HepG2 (cell line): ENCODE results near the gene SDR9C7. TPM values are rescaled to one million over a fixed set of nuclear protein-coding genes. Genes with fewer than 3 reads are reported as not detected.

Experiments
- ATAC-seq: fragments of 200-7000 bp; cut with Tn5 transposase; 3 replicates; pipeline ENCODE4 v1.9.1; 2020; ENCODE audit warnings: mild to moderate bottlenecking, moderate library complexity
- BruUV-seq: library from RNA; stranded (reverse); fragments of 400-500 nt; replicated peaks from 2 replicates; lab custom pipeline; 2021; lab: Mats Ljungman, UMichigan
- CTCF ChIA-PET: fragments of 300-600 bp; formaldehyde crosslinking; extraction: SDS; loops from one replicate; lab custom pipeline; 2021; ENCODE audit warnings: low total read pairs, inconsistent platforms, low intra/inter-chr PET ratio; lab: Yijun Ruan, JAX
- POLR2A ChIA-PET: fragments of 350-600 bp; sonication (Branson Sonifier 250); formaldehyde crosslinking; loops from one replicate; lab custom pipeline; 2020; ENCODE audit warnings: antibody characterized with exemption, inconsistent platforms; lab: Yijun Ruan, JAX
- DNase-seq: peaks from one replicate; pipeline ENCODE4 v3.0.0-alpha.2; 2015; ENCODE audit warnings: low spot score
- FAIRE-seq: peaks from 3 replicates; lab custom pipeline; 2011; peaks lifted over from hg19 to GRCh38; lab: Jason Lieb, UNC
- H2AFZ ChIP-seq: one replicate; pipeline ENCODE4 v1.6.1; 2011; ENCODE audit warnings: low read length, inconsistent platforms
- H3K27ac ChIP-seq: fragments of 300-600 bp; 3 replicates; pipeline ENCODE4 v1.8.0; 2011; ENCODE audit warnings: mixed run types, mild to moderate bottlenecking, mixed read lengths, low read length, inconsistent platforms; ENCODE audit not compliant: insufficient read depth; ENCODE audit errors: extremely low read length
- H3K27me3 ChIP-seq, 2 experiments: fragments of 200-600 bp in 1 of 2; 2 replicates in 1 of 2; 3 replicates in 1 of 2; pipeline versions ENCODE4 v1.6.0 to v1.8.0; 2011; ENCODE audit warnings: low read length in 2 of 2, mild to moderate bottlenecking in 2 of 2, moderate library complexity in 2 of 2, inconsistent platforms in 1 of 2; ENCODE audit not compliant: insufficient read depth in 2 of 2, control insufficient read depth in 1 of 2
- H3K36me3 ChIP-seq, 2 experiments: fragments of 200-600 bp in 1 of 2; replicated peaks in 1 of 2; 2 replicates in 1 of 2; 3 replicates in 1 of 2; pipeline versions ENCODE4 v1.5.1 to v1.8.0; 2011; ENCODE audit warnings: low read length in 2 of 2, inconsistent platforms in 1 of 2; ENCODE audit not compliant: insufficient read depth in 2 of 2, control insufficient read depth in 1 of 2
- H3K4me1 ChIP-seq: 2 replicates; pipeline ENCODE4 v1.5.1; 2012; ENCODE audit warnings: low read length, inconsistent platforms; ENCODE audit not compliant: insufficient read depth
- H3K4me2 ChIP-seq: 2 replicates; pipeline ENCODE4 v1.6.0; 2011; ENCODE audit warnings: low read depth, low read length, inconsistent platforms
- H3K4me3 ChIP-seq, 3 experiments: fragments of 200-600 bp in 1 of 3; sonication (generic), shearing (Covaris generic) in 1 of 3; replicated peaks in 1 of 3; 2 replicates each; pipeline ENCODE4 v1.5.1; 2011 to 2016; ENCODE audit warnings: low read length in 3 of 3, inconsistent platforms in 2 of 3, low read depth in 2 of 3, mild to moderate bottlenecking in 2 of 3, control low read depth in 1 of 3, mixed read lengths in 1 of 3; ENCODE audit not compliant: insufficient read depth in 1 of 3
- H3K79me2 ChIP-seq: one replicate; pipeline ENCODE4 v1.6.1; 2011; ENCODE audit warnings: low read length, inconsistent platforms; ENCODE audit not compliant: insufficient read depth
- H3K9ac ChIP-seq: 2 replicates; pipeline ENCODE4 v1.6.0; 2011; ENCODE audit warnings: mild to moderate bottlenecking, low read depth, low read length, inconsistent platforms; ENCODE audit not compliant: insufficient read depth
- H3K9me3 ChIP-seq: 2 replicates; pipeline ENCODE4 v1.5.1; 2012; ENCODE audit warnings: mild to moderate bottlenecking, low read length
- H4K20me1 ChIP-seq: 2 replicates; pipeline ENCODE4 v1.6.0; 2011; ENCODE audit warnings: inconsistent platforms, mild to moderate bottlenecking, low read length, moderate library complexity; ENCODE audit not compliant: insufficient read depth
- CAMTA2 ChIP-seq: sonication (generic); formaldehyde crosslinking; IDR thresholded peaks from 2 replicates; pipeline ENCODE4 v1.4.0; 2020; ENCODE audit warnings: mild to moderate bottlenecking, missing genetic modification reagents, borderline replicate concordance
- FOSL2 ChIP-seq: sonication (generic); formaldehyde crosslinking; IDR thresholded peaks from 2 replicates; pipeline ENCODE4 v1.4.0; 2020; ENCODE audit warnings: missing genetic modification reagents
- HNF4A ChIP-seq: sonication (generic); formaldehyde crosslinking; IDR thresholded peaks from 2 replicates; pipeline ENCODE4 v1.4.0; 2020; ENCODE audit warnings: missing genetic modification reagents
- HOXA7 ChIP-seq: sonication (generic); formaldehyde crosslinking; IDR thresholded peaks from 2 replicates; pipeline ENCODE4 v1.8.1; 2022; ENCODE audit warnings: mild to moderate bottlenecking, missing genetic modification reagents, moderate library complexity
- HOXA9 ChIP-seq: sonication (generic); formaldehyde crosslinking; IDR thresholded peaks from 2 replicates; pipeline ENCODE4 v1.8.1; 2022; ENCODE audit warnings: missing genetic modification reagents, mild to moderate bottlenecking, moderate library complexity, borderline replicate concordance
- ISL2 ChIP-seq: sonication (generic); formaldehyde crosslinking; IDR thresholded peaks from 2 replicates; pipeline ENCODE4 v1.5.0; 2020; ENCODE audit warnings: missing genetic modification reagents
- NCOR1 ChIP-seq: fragments of 200-600 bp; sonication (generic); IDR thresholded peaks from 2 replicates; pipeline ENCODE4 v1.7.0; 2017; ENCODE audit warnings: antibody characterized with exemption, low read length, borderline replicate concordance
- RELA ChIP-seq: sonication (generic); formaldehyde crosslinking; IDR thresholded peaks from 2 replicates; pipeline ENCODE4 v1.4.0; 2020; ENCODE audit warnings: missing genetic modification reagents
- WGBS: methylation state at CpG from one replicate; pipeline ENCODE4 v1.1.6; 2017; ENCODE audit warnings: low lambda C conversion rate; 5-methylcytosine and 5-hydroxymethylcytosine counted together
- in situ Hi-C: cut with HindIII; loops from 2 replicates; pipeline ENCODE4 v1.10.0; 2017; ENCODE audit warnings: low pct_unique_long_range_greater_than_20kb; ENCODE audit not compliant: extremely low pct_ligation_motif_present
- intact Hi-C: fragments of 100-400 bp; cut with micrococcal nuclease; formaldehyde crosslinking; loops from one replicate; pipeline ENCODE4 v1.10.0; 2022; ENCODE audit not compliant: unreplicated experiment
- polyA plus RNA-seq, 8 experiments: library from polyadenylated mRNA; depleted of rRNA in 3 of 8; stranded (reverse) in 7 of 8; unstranded in 1 of 8; fragments of >200 nt; fragmentation: Illumina TruSeq in 4 of 8; extraction: Trizol in 4 of 8; gene quantifications; 2 replicates each; pipeline versions ENCODE4 v1.2.1 to v1.2.3, GENCODE V29; 2011 to 2016; ENCODE audit warnings: low read depth in 4 of 8, missing spikeins in 1 of 8, mixed read lengths in 1 of 8; ENCODE audit not compliant: insufficient read depth in 1 of 8
- total RNA-seq, 5 experiments: library from RNA; depleted of rRNA; stranded (reverse); fragments of >200 nt; fragmentation: Illumina TruSeq; extraction: Trizol; gene quantifications; 2 replicates each; pipeline ENCODE4 v1.2.3, GENCODE V29; 2016; ENCODE audit warnings: low read depth in 1 of 5
- TF ChIP-seq, protein P1 (sequence below): sonication (generic); formaldehyde crosslinking; IDR thresholded peaks from 2 replicates; pipeline ENCODE4 v1.4.0; 2020; ENCODE audit warnings: missing genetic modification reagents
- TF ChIP-seq, protein P2 (sequence below): sonication (generic); formaldehyde crosslinking; IDR thresholded peaks from 2 replicates; pipeline ENCODE4 v1.4.0; 2020; ENCODE audit warnings: missing genetic modification reagents
- TF ChIP-seq, protein P3 (sequence below): sonication (generic); formaldehyde crosslinking; IDR thresholded peaks from 2 replicates; pipeline ENCODE4 v1.5.1; 2020; ENCODE audit warnings: mild to moderate bottlenecking, missing genetic modification reagents, borderline replicate concordance

Gene SDR9C7
- total and polyA plus RNA-seq, 2 of the 13 experiments (the other 11 are each of a cell fraction or from before 2014, with no cell fraction given), result 0.04 TPM; not detected in 1

DNA sequence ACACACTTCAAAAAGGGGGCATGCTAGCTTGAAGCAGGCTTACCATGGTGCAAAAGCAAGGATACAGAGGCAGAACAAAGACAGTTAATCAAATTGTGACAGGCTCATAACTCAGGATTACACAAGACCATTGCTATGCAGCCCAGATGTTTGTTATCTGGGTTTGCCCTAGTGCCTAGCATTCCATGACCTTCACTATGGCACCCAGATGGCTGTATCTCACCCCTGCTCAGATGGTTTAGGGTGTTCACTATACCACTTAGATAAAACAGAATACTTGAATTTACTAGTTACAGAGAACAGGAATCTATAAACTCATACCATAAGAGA is 56.2 kb downstream of the SDR9C7 start (continued):
- TF ChIP-seq, protein P1, sequence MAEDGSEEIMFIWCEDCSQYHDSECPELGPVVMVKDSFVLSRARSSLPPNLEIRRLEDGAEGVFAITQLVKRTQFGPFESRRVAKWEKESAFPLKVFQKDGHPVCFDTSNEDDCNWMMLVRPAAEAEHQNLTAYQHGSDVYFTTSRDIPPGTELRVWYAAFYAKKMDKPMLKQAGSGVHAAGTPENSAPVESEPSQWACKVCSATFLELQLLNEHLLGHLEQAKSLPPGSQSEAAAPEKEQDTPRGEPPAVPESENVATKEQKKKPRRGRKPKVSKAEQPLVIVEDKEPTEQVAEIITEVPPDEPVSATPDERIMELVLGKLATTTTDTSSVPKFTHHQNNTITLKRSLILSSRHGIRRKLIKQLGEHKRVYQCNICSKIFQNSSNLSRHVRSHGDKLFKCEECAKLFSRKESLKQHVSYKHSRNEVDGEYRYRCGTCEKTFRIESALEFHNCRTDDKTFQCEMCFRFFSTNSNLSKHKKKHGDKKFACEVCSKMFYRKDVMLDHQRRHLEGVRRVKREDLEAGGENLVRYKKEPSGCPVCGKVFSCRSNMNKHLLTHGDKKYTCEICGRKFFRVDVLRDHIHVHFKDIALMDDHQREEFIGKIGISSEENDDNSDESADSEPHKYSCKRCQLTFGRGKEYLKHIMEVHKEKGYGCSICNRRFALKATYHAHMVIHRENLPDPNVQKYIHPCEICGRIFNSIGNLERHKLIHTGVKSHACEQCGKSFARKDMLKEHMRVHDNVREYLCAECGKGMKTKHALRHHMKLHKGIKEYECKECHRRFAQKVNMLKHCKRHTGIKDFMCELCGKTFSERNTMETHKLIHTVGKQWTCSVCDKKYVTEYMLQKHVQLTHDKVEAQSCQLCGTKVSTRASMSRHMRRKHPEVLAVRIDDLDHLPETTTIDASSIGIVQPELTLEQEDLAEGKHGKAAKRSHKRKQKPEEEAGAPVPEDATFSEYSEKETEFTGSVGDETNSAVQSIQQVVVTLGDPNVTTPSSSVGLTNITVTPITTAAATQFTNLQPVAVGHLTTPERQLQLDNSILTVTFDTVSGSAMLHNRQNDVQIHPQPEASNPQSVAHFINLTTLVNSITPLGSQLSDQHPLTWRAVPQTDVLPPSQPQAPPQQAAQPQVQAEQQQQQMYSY, result no peak
- TF ChIP-seq HOXA9 (CRISPR knock-in tag) (peak; percentile 92; the same call in 1 of the 2 replicates), FOSL2 (peak; percentile 61), CAMTA2 (CRISPR knock-in tag) (no peak), RELA (no peak)
- TF ChIP-seq, protein P2, sequence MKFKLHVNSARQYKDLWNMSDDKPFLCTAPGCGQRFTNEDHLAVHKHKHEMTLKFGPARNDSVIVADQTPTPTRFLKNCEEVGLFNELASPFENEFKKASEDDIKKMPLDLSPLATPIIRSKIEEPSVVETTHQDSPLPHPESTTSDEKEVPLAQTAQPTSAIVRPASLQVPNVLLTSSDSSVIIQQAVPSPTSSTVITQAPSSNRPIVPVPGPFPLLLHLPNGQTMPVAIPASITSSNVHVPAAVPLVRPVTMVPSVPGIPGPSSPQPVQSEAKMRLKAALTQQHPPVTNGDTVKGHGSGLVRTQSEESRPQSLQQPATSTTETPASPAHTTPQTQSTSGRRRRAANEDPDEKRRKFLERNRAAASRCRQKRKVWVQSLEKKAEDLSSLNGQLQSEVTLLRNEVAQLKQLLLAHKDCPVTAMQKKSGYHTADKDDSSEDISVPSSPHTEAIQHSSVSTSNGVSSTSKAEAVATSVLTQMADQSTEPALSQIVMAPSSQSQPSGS (CRISPR knock-in tag), result peak; percentile 45; the same call in 1 of the 2 replicates

DNA sequence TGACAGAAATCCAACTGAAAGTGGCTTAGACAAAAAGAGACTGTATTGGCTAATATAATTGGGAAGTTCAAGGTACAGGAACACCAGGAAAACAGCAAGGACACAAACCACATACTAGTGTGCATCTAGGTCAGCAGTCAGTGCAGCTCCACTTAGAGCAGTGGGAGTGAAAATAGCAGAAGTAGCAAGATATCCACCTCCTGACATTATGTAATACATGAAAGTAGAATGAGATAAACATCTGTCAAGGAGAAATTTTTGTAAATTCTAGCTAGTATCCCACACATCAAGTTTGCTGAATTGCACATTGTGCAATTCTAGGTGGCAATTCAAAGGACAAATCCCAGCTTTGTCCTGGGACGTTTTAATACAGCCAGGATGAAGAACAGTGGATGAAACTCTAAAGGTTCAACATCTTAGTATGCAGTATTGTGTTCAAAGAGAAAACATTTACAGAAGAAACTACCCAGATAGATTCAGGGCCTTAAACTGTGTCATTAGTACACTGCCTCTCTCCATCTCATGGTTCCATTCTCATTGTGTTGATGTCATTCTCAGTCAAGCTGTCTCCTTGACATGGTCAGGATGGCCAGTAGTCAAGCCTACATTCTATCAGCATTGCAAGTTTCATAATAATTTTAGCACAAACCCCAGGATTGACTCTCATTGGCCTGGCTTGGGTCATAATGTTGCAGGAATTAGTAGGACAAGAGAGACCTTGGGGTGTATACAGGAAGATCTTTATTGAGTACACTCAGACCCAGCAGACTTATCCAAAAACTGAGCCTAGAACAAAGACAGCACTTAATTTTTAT is 56.8 kb downstream of the SDR9C7 start:
- 0% methylated on average over 1 of the region's 1 CpG for WGBS
- DNase-seq (peak; percentile 77), ATAC-seq (peak; percentile 88), FAIRE-seq (peak; percentile 66)
- Histone ChIP-seq H2AFZ (no peak overlapping the region), H3K4me2 (peak overlapping the region; percentile 41), H3K36me3 (no peaks in the 10 kb centered on the region), H3K4me1 (peaks cover 33% of the 10 kb centered on the region), H4K20me1 (no peaks in the 10 kb centered on the region), H3K4me3 (no peak overlapping the region), H3K27me3 (no peaks in the 10 kb centered on the region), H3K9ac (no peak overlapping the region), H3K79me2 (no peaks in the 10 kb centered on the region), H3K9me3 (peaks cover 7% of the 10 kb centered on the region), H3K27ac (peak overlapping the region; percentile 58)
- in situ Hi-C loops, result no loop called here
- ChIA-PET POLR2A (no interaction called here), CTCF (no interaction called here)
- BruUV-seq, result no TSS peak
- intact Hi-C loops, result no loop called here
- TF ChIP-seq, protein P3, sequence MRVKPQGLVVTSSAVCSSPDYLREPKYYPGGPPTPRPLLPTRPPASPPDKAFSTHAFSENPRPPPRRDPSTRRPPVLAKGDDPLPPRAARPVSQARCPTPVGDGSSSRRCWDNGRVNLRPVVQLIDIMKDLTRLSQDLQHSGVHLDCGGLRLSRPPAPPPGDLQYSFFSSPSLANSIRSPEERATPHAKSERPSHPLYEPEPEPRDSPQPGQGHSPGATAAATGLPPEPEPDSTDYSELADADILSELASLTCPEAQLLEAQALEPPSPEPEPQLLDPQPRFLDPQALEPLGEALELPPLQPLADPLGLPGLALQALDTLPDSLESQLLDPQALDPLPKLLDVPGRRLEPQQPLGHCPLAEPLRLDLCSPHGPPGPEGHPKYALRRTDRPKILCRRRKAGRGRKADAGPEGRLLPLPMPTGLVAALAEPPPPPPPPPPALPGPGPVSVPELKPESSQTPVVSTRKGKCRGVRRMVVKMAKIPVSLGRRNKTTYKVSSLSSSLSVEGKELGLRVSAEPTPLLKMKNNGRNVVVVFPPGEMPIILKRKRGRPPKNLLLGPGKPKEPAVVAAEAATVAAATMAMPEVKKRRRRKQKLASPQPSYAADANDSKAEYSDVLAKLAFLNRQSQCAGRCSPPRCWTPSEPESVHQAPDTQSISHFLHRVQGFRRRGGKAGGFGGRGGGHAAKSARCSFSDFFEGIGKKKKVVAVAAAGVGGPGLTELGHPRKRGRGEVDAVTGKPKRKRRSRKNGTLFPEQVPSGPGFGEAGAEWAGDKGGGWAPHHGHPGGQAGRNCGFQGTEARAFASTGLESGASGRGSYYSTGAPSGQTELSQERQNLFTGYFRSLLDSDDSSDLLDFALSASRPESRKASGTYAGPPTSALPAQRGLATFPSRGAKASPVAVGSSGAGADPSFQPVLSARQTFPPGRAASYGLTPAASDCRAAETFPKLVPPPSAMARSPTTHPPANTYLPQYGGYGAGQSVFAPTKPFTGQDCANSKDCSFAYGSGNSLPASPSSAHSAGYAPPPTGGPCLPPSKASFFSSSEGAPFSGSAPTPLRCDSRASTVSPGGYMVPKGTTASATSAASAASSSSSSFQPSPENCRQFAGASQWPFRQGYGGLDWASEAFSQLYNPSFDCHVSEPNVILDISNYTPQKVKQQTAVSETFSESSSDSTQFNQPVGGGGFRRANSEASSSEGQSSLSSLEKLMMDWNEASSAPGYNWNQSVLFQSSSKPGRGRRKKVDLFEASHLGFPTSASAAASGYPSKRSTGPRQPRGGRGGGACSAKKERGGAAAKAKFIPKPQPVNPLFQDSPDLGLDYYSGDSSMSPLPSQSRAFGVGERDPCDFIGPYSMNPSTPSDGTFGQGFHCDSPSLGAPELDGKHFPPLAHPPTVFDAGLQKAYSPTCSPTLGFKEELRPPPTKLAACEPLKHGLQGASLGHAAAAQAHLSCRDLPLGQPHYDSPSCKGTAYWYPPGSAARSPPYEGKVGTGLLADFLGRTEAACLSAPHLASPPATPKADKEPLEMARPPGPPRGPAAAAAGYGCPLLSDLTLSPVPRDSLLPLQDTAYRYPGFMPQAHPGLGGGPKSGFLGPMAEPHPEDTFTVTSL (CRISPR knock-in tag), result peak; percentile 50; the same call in 1 of the 2 replicates
- TF ChIP-seq HNF4A (CRISPR knock-in tag) (peak; percentile 85), ISL2 (CRISPR knock-in tag) (0 out of 2 replicates have a peak, but pooled peaks have one; percentile 37), NCOR1 (peak; percentile 52; the same call in 1 of the 2 replicates), HOXA7 (CRISPR knock-in tag) (no peak)
